AG04450 (cell line): ENCODE data around the gene SPTLC3. TPM values are rescaled to one million over a fixed set of nuclear protein-coding genes. Genes with fewer than 3 reads are reported as not detected.

Experiments
- CTCF ChIA-PET: fragments of 300-600, 350-600 bp; formaldehyde crosslinking; extraction: SDS; loops from one replicate; lab custom pipeline; 2022; ENCODE audit warnings: antibody characterized with exemption, inconsistent platforms; lab: Charles Lee
- POLR2A ChIA-PET: fragments of 350-600 bp; formaldehyde crosslinking; extraction: SDS; loops from one replicate; lab custom pipeline; 2021; ENCODE audit warnings: antibody characterized with exemption, inconsistent platforms; lab: Yijun Ruan, JAX
- DNase-seq: peaks from one replicate; pipeline ENCODE4 v3.0.0-alpha.2; 2011; ENCODE audit warnings: low read depth, low spot score
- H3K27ac ChIP-seq: one replicate; pipeline ENCODE4 v1.5.1; 2012; ENCODE audit warnings: low read depth, low read length, control low read depth
- H3K27me3 ChIP-seq: one replicate; pipeline ENCODE4 v1.6.0; 2012; ENCODE audit warnings: low read length; ENCODE audit not compliant: control insufficient read depth, insufficient read depth
- H3K4me3 ChIP-seq: 2 replicates; pipeline ENCODE4 v1.5.1; 2011; ENCODE audit warnings: mild to moderate bottlenecking, low read depth, low read length, control low read depth
- H3K9me3 ChIP-seq: 2 replicates; pipeline ENCODE4 v1.5.1; 2012; ENCODE audit warnings: low read length; ENCODE audit not compliant: control insufficient read depth, insufficient read depth
- polyA plus RNA-seq: library from polyadenylated mRNA; depleted of rRNA; stranded (reverse); fragments of >200 nt; gene quantifications from 2 replicates; pipeline ENCODE4 v1.2.3, GENCODE V29; 2011
- TF ChIP-seq, protein P1 (sequence below): IDR thresholded peaks from 2 replicates; pipeline ENCODE4 v1.5.1; 2011; ENCODE audit warnings: low read depth, low read length, control low read depth, inconsistent platforms

SPTLC3 gene
- polyA plus RNA-seq, 1 experiment, result 2.8 TPM

DNA sequence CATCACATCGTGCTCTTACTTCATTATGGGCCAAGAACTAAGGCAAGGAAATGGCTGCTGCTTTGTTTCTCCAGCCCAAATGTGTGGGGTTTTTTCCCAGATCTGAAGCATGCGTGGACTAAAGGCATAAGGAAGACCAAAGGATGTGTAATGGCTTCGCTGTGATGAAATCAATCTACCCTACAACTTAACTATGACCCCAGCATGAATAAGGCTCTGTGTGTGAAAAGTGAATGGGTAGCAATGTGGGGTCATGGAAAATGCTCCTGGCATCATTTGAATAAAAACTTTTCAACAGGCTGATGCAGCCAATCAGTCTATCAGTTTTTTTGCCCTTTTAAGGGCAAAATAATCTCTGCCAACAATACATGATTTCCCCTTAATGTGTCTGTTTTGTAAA lies 162.0 kb downstream of the SPTLC3 start:
- no peak overlapping the region for H3K4me3 ChIP-seq
- DNase-seq, result no peak
- H3K27me3 ChIP-seq, result no peaks in the 10 kb centered on the region
- H3K9me3 ChIP-seq, result no peaks in the 10 kb centered on the region
- ChIA-PET CTCF (no interaction called here), POLR2A (no interaction called here)
- TF ChIP-seq, protein P1, sequence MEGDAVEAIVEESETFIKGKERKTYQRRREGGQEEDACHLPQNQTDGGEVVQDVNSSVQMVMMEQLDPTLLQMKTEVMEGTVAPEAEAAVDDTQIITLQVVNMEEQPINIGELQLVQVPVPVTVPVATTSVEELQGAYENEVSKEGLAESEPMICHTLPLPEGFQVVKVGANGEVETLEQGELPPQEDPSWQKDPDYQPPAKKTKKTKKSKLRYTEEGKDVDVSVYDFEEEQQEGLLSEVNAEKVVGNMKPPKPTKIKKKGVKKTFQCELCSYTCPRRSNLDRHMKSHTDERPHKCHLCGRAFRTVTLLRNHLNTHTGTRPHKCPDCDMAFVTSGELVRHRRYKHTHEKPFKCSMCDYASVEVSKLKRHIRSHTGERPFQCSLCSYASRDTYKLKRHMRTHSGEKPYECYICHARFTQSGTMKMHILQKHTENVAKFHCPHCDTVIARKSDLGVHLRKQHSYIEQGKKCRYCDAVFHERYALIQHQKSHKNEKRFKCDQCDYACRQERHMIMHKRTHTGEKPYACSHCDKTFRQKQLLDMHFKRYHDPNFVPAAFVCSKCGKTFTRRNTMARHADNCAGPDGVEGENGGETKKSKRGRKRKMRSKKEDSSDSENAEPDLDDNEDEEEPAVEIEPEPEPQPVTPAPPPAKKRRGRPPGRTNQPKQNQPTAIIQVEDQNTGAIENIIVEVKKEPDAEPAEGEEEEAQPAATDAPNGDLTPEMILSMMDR, result no peak
- H3K27ac ChIP-seq, result no peak overlapping the region

DNA sequence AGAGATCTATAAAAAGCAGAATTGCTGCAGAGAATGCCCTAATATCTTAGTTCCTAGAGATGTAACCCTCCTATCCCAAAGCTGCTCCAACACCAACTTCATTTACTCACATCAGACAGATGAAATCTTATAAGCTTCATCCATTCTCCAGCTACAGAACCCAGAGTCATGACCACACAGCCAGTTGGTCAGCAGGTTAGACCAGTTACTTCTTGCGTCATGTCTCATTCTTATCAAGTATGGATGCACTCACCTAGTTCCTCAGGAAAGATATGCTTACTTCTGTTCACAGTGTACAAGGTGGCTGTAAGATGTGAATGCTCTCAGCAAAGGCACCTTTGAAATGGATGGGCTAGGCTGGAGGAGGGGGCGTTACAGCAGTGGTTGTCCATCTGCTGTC lies 164.4 kb downstream of the SPTLC3 start:
- TF ChIP-seq, protein P1, result no peak
- Histone ChIP-seq H3K9me3 (no peaks in the 10 kb centered on the region), H3K4me3 (no peak overlapping the region), H3K27me3 (no peaks in the 10 kb centered on the region), H3K27ac (no peak overlapping the region)
- ChIA-PET POLR2A (no interaction called here), CTCF (no interaction called here)
- no peak for DNase-seq

DNA sequence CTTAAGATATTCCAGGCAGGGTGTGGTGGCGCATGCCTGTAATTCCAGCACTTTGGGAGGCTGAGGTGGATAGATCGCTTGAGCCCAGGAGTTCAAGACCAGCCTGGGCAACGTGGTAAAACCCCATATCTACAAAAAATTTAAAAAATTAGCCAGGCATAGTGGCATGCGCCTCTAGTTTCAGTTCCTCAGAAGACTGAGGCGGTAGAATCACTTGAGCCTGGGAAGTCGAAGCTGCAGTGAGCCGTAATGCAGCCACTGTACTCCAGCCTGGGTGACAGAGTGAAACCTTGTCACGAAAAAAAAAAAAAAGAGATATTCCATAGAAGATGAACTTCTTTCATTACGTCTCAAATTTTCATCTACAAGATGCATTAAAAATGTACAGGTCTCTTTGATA lies 165.6 kb downstream of the SPTLC3 start:
- H3K27me3 ChIP-seq, result no peaks in the 10 kb centered on the region
- ChIA-PET CTCF (no interaction called here), POLR2A (no interaction called here)
- DNase-seq, result no peak
- no peak overlapping the region for H3K27ac ChIP-seq
- TF ChIP-seq, protein P1, result no peak
- no peak overlapping the region for H3K4me3 ChIP-seq
- no peaks in the 10 kb centered on the region for H3K9me3 ChIP-seq

DNA sequence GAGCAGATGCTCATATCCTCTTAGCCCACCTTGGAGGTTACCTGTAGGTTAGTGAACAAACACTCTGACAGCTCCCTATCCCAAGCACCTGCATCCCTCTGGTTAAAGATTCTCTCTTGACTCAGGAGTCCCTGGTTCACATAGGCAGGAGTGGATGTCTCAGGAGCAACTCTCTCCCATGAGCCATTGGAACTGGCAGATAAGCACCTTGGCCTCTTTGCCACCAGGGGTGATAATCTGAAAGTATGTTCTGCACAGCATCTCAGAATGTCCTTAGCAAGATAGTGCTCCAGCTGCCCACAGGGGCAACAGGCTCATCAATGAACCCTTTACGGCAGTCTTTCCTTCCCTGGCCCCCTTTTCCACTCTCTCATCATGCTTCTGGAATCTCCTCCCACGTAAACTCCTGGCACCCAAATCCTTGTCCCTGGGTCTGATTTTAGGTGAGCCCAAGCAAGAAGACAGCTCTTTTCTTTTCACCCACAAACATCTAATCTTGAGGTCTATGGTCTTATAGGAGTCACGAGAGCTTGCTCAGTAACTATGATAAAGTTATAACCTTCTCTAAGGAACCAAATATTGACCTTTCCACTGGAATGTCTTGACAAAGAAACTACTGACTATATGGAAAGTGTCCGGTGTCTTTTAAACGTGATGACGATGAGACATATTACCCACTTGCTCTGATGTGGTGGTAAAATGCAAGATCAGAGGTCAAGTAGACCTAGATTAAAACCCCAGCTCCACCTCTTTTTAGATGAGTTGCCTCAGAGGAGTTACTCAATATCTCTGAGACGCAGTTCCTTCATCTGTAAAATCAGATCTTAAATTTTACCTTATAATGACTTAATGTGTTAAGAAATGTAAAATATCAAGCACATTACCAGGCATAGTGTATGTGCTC lies 172.5 kb downstream of the SPTLC3 start:
- H3K27ac ChIP-seq, result no peak overlapping the region
- ChIA-PET POLR2A (no interaction called here), CTCF (interaction anchor here (0.6 kb wide), 1 partner anchor 46 kb away, joined by 4 read pairs; no protein-coding TSS in a partner anchor)
- no peaks in the 10 kb centered on the region for H3K9me3 ChIP-seq
- H3K4me3 ChIP-seq, result no peak overlapping the region
- DNase-seq, result no peak
- H3K27me3 ChIP-seq, result no peaks in the 10 kb centered on the region
- TF ChIP-seq, protein P1, result no peak

DNA sequence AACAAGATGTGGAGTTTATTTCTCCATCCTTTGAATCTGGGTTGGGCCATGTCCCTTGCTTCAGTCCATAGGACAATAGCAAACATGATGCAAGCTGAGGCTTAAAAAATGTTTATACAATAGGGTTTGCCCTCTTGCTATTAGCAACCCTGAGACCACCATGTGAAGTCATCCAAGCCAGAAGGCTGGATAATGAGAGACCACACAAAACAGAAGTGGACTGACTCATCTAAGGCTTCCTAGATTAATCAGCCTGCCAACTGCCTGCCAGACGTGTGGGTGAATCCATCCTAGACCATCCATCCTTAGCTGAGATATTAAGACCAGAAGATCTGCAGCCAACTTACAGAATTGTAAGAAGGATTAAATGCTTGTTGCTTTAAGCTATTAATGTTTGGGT lies 174.2 kb downstream of the SPTLC3 start:
- Histone ChIP-seq H3K4me3 (no peak overlapping the region), H3K9me3 (no peaks in the 10 kb centered on the region), H3K27me3 (no peaks in the 10 kb centered on the region), H3K27ac (no peak overlapping the region)
- no peak for DNase-seq
- TF ChIP-seq, protein P1, result no peak
- ChIA-PET POLR2A (no interaction called here), CTCF (no interaction called here)
